ENCODE data around the gene SEL1L2. TPM values are rescaled to one million over a fixed set of nuclear protein-coding genes. Genes with fewer than 3 reads are reported as not detected.

Gene SEL1L2
- total and polyA plus RNA-seq, 7 donors = 0.36 to 1.5 (median 0.80) TPM

GRCh38 chr20:13936781-13937576, 53.4 kb downstream of the SEL1L2 start:
- TF ChIP-seq CTCF (IDR thresholded peaks at IDR 0.05) = no peak
- ATAC-seq = no peak
- DNase-seq = no peak
- Histone ChIP-seq H3K36me3 (ENCODE audit: insufficient read depth in 1 of 2, low read depth in 1 of 2) (no peaks in the 10 kb centered on the region), H3K27ac (no peak overlapping the region), H3K4me3 (no peak overlapping the region), H3K27me3 (ENCODE audit: insufficient read depth in 3 of 3, low read length in 2 of 3) (no peaks in the 10 kb centered on the region), H3K9me3 (no peaks in the 10 kb centered on the region), H3K4me1 (no peaks in the 10 kb centered on the region)
- intact Hi-C loops (cut with DNase I) = no loop called here
- WGBS, 3 donors = 69 to 74% (median 70%) methylated on average over 9 of the region's 9 CpGs

- Histone ChIP-seq H3K36me3 (ENCODE audit: insufficient read depth in 1 of 2, low read depth in 1 of 2) (no peaks in the 10 kb centered on the region), H3K27ac (no peak overlapping the region), H3K4me3 (no peak overlapping the region), H3K9me3 (no peaks in the 10 kb centered on the region), H3K4me1 (no peaks in the 10 kb centered on the region), H3K27me3 (ENCODE audit: insufficient read depth in 3 of 3, low read length in 2 of 3) (no peaks in the 10 kb centered on the region)
- intact Hi-C loops (cut with DNase I) = no loop called here
- WGBS, 3 donors = 38 to 40% (median 39%) methylated on average over 6 of the region's 6 CpGs
- DNase-seq (no peak), ATAC-seq (no peak)
- TF ChIP-seq CTCF (IDR thresholded peaks at IDR 0.05) = no peak
Measured at GRCh38 chr20:13934992-13935894, 55.2 kb downstream of the SEL1L2 start.

GRCh38 chr20:13930281-13930680, 60.1 kb downstream of the SEL1L2 start:
- ATAC-seq (no peak), DNase-seq (no peak)
- Histone ChIP-seq H3K27me3 (ENCODE audit: insufficient read depth in 3 of 3, low read length in 2 of 3) (no peaks in the 10 kb centered on the region), H3K36me3 (ENCODE audit: insufficient read depth in 1 of 2, low read depth in 1 of 2) (no peaks in the 10 kb centered on the region), H3K4me1 (no peaks in the 10 kb centered on the region), H3K4me3 (no peak overlapping the region), H3K27ac (no peak overlapping the region), H3K9me3 (no peaks in the 10 kb centered on the region)
- 44 to 49% (median 48%) methylated on average over 4 of the region's 4 CpGs for WGBS, 3 donors
- intact Hi-C loops (cut with DNase I) = no loop called here
- TF ChIP-seq CTCF (IDR thresholded peaks at IDR 0.05) = no peak

- TF ChIP-seq CTCF (IDR thresholded peaks at IDR 0.05) = no peak
- Histone ChIP-seq H3K36me3 (ENCODE audit: insufficient read depth in 1 of 2, low read depth in 1 of 2) (no peaks in the 10 kb centered on the region), H3K4me1 (no peaks in the 10 kb centered on the region), H3K27ac (no peak overlapping the region), H3K9me3 (no peaks in the 10 kb centered on the region), H3K4me3 (no peak overlapping the region), H3K27me3 (ENCODE audit: insufficient read depth in 3 of 3, low read length in 2 of 3) (no peaks in the 10 kb centered on the region)
- DNase-seq (no peak), ATAC-seq (no peak)
- intact Hi-C loops (cut with DNase I) = no loop called here
- WGBS, 3 donors = 91 to 94% (median 94%) methylated on average over 6 of the region's 6 CpGs
Measured at GRCh38 chr20:13929836-13930235, 60.6 kb downstream of the SEL1L2 start.

Data from psoas muscle (tissue), 8 donors.